ENCODE data around the gene EXOSC7.
A peak's percentile ranks its signal among the peaks of the same experiment; 100 is the strongest.

The EXOSC7 gene

DNA sequence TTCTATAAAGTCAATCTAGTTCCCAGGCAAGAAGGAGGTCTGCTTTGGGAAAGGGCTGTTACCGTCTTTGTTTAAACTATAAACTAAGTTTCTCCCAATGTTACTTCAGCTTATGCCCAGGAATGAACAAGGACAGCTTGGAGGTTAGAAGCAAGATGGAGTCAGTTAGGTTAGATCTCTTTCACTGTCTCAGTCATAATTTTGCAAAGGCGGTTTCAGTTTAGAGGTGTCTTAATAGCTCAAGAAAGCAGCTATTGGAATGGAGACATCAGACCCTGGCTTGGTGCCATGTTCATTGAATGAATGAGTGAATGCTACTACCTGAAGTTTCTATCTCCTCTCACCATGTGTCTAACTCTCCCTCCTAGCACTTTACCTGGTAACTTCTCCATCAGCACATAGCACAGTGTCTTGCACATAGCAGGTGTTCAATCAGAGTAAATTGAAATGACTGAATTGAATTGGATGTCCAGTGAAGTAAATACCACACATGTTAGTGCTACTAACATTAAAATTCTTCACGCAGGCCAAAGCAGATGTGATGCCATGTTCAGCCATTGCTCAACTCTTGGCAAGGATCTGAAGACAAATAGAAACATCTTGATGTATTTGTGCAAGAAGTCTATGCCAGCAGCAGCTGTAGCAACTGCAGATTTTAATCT lies 78.3 kb downstream of the EXOSC7 start:
- H3K4me3 ChIP-seq (ENCODE audit: low read depth, low read length), result no peak overlapping the region
- in situ Hi-C loops (cut with HindIII; ENCODE audit: low sequenced_read_pairs), result no loop called here

DNA sequence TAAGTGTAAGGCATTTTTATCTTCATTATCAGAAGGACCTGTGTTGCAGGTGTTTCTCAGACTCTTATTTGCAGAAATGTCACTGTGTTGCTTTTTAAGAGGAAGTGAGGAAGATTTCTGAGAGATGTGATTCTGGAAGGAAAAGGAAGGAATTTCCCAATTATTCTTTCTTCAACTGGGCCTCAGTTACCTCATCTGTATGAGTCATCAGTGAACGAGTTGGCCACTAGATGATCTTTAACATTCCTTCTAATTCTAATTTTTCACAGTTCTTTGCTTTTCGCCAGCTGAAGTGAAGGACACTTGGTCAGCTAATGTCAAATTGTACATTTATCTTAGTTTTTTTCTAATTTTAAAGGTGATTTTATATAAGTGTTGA lies 79.0 kb downstream of the EXOSC7 start:
- in situ Hi-C loops (cut with HindIII; ENCODE audit: low sequenced_read_pairs), result no loop called here
- DNase-seq (ENCODE audit: low read depth, low spot score), result peak; percentile 79

More for the DNA sequence above, 78.3 kb downstream of the EXOSC7 start:
- TF ChIP-seq CTCF (IDR thresholded peaks at IDR 0.05; ENCODE audit: low read depth, low read length), result no peak
- DNase-seq (ENCODE audit: low read depth, low spot score), result peak; percentile 78

DNA sequence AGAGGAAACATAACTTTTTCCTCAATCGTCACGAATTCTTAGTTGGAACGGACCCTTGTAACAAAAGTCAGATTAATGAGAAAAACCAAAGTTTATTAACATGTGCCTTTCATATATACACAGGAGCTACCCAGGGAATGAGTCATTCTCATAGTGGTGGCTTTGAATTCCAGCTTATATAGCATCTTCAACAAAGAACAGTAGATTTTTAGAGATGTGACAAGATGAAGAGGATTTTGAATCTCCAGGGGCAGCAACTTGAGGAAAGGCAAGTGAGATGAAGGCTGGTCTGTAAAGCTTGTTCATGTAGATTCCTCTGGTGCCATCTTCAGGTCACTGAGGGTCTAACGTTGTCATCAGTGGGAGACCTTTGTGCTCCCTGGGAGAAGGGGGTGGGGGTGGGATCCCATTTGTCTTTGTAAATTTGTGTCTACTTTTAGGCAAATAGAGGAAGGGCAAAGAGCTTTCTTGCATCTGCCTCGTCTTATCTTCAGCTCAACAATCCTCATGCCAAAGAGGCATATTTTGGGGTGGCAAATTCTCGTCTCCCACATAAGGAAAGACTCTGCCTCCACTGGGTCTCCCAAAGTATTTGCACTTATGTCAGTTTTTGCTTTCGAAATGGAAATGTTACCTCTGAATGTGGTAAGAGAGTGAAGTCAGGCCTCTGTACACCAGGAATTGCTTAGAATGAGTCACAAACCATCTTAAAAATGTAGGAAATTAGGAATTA lies 79.5 kb downstream of the EXOSC7 start:
- DNase-seq (ENCODE audit: low read depth, low spot score), result peak; percentile 78
- no peak overlapping the region for H3K4me3 ChIP-seq (ENCODE audit: low read depth, low read length)
- in situ Hi-C loops (cut with HindIII; ENCODE audit: low sequenced_read_pairs), result no loop called here
- TF ChIP-seq CTCF (IDR thresholded peaks at IDR 0.05; ENCODE audit: low read depth, low read length), result no peak

More for the DNA sequence above, 79.0 kb downstream of the EXOSC7 start:
- no peak for TF ChIP-seq CTCF (IDR thresholded peaks at IDR 0.05; ENCODE audit: low read depth, low read length)
- no peak overlapping the region for H3K4me3 ChIP-seq (ENCODE audit: low read depth, low read length)

GRCh38 chr3:45056608-45057301 lies 80.7 kb downstream of the EXOSC7 start:
- no peak for DNase-seq (ENCODE audit: low read depth, low spot score)
- no peak overlapping the region for H3K4me3 ChIP-seq (ENCODE audit: low read depth, low read length)
- in situ Hi-C loops (cut with HindIII; ENCODE audit: low sequenced_read_pairs), result no loop called here
- TF ChIP-seq CTCF (IDR thresholded peaks at IDR 0.05; ENCODE audit: low read depth, low read length), result no peak

- TF ChIP-seq CTCF (IDR thresholded peaks at IDR 0.05; ENCODE audit: low read depth, low read length), result no peak
- in situ Hi-C loops (cut with HindIII; ENCODE audit: low sequenced_read_pairs), result no loop called here
- no peak for DNase-seq (ENCODE audit: low read depth, low spot score)
- H3K4me3 ChIP-seq (ENCODE audit: low read depth, low read length), result no peak overlapping the region
Measured at GRCh38 chr3:45057557-45057956, 81.5 kb downstream of the EXOSC7 start.

DNA sequence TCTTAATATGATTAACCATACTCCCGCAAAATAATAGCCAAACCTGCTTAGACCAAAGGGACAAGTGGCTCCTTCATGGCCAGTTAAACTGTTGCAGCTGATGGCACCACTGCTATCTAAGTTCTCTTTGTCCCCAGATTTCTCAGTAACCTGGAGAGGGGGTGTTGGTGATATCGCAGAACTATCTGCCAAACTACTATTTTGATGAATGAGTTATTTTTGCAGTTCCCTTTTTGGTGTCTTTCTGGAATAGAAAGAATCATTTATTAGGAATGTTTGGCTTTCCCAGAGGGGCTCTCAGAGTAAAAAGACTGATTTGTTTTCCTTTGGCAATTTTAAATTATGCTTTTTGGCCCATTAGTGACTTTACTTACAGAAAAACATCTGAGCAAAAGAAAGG lies 83.1 kb downstream of the EXOSC7 start:
- no peak for TF ChIP-seq CTCF (IDR thresholded peaks at IDR 0.05; ENCODE audit: low read depth, low read length)
- DNase-seq (ENCODE audit: low read depth, low spot score), result no peak
- in situ Hi-C loops (cut with HindIII; ENCODE audit: low sequenced_read_pairs), result no loop called here
- H3K4me3 ChIP-seq (ENCODE audit: low read depth, low read length), result no peak overlapping the region
